ENCODE measurements around the gene DNAJB8.
A peak's percentile ranks its signal among the peaks of the same experiment; 100 is the strongest.

Gene DNAJB8

GRCh38 chr3:128442949-128443348, 23.7 kb downstream of the DNAJB8 start:
- DNase-seq (ENCODE audit: low spot score) = no peak

- no peak for DNase-seq (ENCODE audit: low spot score)
Measured at GRCh38 chr3:128442070-128442469, 24.6 kb downstream of the DNAJB8 start.

GRCh38 chr3:128439226-128439625, 27.5 kb downstream of the DNAJB8 start:
- no peak for DNase-seq (ENCODE audit: low spot score)

- DNase-seq (ENCODE audit: low spot score) = no peak
Measured at GRCh38 chr3:128438488-128439072, 28.1 kb downstream of the DNAJB8 start.

GRCh38 chr3:128436214-128436613, 30.5 kb downstream of the DNAJB8 start:
- no peak for DNase-seq (ENCODE audit: low spot score)

GRCh38 chr3:128435561-128435960, 31.1 kb downstream of the DNAJB8 start:
- no peak for DNase-seq (ENCODE audit: low spot score)

GRCh38 chr3:128435058-128435457, 31.6 kb downstream of the DNAJB8 start:
- DNase-seq (ENCODE audit: low spot score) = no peak

- DNase-seq (ENCODE audit: low spot score) = no peak
Measured at GRCh38 chr3:128434524-128434923, 32.2 kb downstream of the DNAJB8 start.

- no peak for DNase-seq (ENCODE audit: low spot score)
Measured at GRCh38 chr3:128433837-128434165, 32.9 kb downstream of the DNAJB8 start.

GRCh38 chr3:128432971-128433836, 33.5 kb downstream of the DNAJB8 start:
- no peak for DNase-seq (ENCODE audit: low spot score)

GRCh38 chr3:128432301-128432970, 34.3 kb downstream of the DNAJB8 start:
- DNase-seq (ENCODE audit: low spot score) = no peak

GRCh38 chr3:128431803-128432300, 34.8 kb downstream of the DNAJB8 start:
- DNase-seq (ENCODE audit: low spot score) = no peak

- DNase-seq (ENCODE audit: low spot score) = no peak
Measured at GRCh38 chr3:128430731-128431130, 36.0 kb downstream of the DNAJB8 start.

- DNase-seq (ENCODE audit: low spot score) = no peak
Measured at GRCh38 chr3:128430301-128430700, 36.4 kb downstream of the DNAJB8 start.

- no peak for DNase-seq (ENCODE audit: low spot score)
Measured at GRCh38 chr3:128429751-128430150, 36.9 kb downstream of the DNAJB8 start.

- no peak for DNase-seq (ENCODE audit: low spot score)
Measured at GRCh38 chr3:128429275-128429674, 37.4 kb downstream of the DNAJB8 start.

GRCh38 chr3:128427872-128428822, 38.5 kb downstream of the DNAJB8 start:
- DNase-seq (ENCODE audit: low spot score) = no peak

GRCh38 chr3:128427175-128427857, 39.4 kb downstream of the DNAJB8 start:
- DNase-seq (ENCODE audit: low spot score) = no peak

GRCh38 chr3:128426128-128426921, 40.4 kb downstream of the DNAJB8 start:
- peak; percentile 71 for DNase-seq (ENCODE audit: low spot score)

GRCh38 chr3:128425846-128426127, 40.9 kb downstream of the DNAJB8 start:
- no peak for DNase-seq (ENCODE audit: low spot score)
